ENCODE measurements around the gene VAV3.

DNA sequence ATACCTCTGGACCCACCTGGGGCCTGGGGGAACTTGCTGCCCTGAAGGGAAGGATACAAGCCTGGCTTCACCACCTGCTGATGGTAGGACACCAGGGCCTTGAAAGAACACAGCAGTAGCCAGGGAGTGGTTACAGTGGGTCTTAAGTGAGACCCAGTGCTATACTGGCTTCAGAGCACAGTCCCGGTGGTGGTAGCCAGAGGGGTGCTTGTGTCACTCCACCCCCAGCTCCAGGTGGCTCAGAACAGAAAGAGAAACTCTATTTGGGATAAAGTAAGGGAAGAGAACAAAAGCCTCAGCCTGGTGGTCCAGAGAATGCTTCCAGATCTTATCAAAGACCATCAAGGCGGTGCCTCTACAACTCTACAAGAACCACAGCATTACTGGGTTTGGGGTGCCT is 37.2 kb downstream of the VAV3 start:
- TF ChIP-seq, protein P1, sequence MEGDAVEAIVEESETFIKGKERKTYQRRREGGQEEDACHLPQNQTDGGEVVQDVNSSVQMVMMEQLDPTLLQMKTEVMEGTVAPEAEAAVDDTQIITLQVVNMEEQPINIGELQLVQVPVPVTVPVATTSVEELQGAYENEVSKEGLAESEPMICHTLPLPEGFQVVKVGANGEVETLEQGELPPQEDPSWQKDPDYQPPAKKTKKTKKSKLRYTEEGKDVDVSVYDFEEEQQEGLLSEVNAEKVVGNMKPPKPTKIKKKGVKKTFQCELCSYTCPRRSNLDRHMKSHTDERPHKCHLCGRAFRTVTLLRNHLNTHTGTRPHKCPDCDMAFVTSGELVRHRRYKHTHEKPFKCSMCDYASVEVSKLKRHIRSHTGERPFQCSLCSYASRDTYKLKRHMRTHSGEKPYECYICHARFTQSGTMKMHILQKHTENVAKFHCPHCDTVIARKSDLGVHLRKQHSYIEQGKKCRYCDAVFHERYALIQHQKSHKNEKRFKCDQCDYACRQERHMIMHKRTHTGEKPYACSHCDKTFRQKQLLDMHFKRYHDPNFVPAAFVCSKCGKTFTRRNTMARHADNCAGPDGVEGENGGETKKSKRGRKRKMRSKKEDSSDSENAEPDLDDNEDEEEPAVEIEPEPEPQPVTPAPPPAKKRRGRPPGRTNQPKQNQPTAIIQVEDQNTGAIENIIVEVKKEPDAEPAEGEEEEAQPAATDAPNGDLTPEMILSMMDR (IDR thresholded peaks at IDR 0.05 in 2 of 3, conservative IDR thresholded peaks at IDR 0.05 in 1 of 3; ENCODE audit: borderline replicate concordance in 1 of 3, insufficient read depth in 1 of 3, low read depth in 2 of 3, low read length in 2 of 3), result no peak
- TF ChIP-seq, protein P2, sequence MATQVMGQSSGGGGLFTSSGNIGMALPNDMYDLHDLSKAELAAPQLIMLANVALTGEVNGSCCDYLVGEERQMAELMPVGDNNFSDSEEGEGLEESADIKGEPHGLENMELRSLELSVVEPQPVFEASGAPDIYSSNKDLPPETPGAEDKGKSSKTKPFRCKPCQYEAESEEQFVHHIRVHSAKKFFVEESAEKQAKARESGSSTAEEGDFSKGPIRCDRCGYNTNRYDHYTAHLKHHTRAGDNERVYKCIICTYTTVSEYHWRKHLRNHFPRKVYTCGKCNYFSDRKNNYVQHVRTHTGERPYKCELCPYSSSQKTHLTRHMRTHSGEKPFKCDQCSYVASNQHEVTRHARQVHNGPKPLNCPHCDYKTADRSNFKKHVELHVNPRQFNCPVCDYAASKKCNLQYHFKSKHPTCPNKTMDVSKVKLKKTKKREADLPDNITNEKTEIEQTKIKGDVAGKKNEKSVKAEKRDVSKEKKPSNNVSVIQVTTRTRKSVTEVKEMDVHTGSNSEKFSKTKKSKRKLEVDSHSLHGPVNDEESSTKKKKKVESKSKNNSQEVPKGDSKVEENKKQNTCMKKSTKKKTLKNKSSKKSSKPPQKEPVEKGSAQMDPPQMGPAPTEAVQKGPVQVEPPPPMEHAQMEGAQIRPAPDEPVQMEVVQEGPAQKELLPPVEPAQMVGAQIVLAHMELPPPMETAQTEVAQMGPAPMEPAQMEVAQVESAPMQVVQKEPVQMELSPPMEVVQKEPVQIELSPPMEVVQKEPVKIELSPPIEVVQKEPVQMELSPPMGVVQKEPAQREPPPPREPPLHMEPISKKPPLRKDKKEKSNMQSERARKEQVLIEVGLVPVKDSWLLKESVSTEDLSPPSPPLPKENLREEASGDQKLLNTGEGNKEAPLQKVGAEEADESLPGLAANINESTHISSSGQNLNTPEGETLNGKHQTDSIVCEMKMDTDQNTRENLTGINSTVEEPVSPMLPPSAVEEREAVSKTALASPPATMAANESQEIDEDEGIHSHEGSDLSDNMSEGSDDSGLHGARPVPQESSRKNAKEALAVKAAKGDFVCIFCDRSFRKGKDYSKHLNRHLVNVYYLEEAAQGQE (IDR thresholded peaks at IDR 0.05; ENCODE audit: low read depth), result no peak
- TF ChIP-seq TCF7L2 (IDR thresholded peaks at IDR 0.05; ENCODE audit: borderline replicate concordance, extremely low read depth, insufficient read depth, insufficient read length) (no peak), JUND (IDR thresholded peaks at IDR 0.05) (no peak), CEBPB (IDR thresholded peaks at IDR 0.05; ENCODE audit: low read depth) (no peak), FOSL1 (IDR thresholded peaks at IDR 0.05; ENCODE audit: low read depth) (no peak), POLR2AphosphoS5 (IDR thresholded peaks at IDR 0.05; ENCODE audit: low read depth, low read length) (no peak), RAD21 (IDR thresholded peaks at IDR 0.05; ENCODE audit: low read depth) (no peak), CBX3 (IDR thresholded peaks at IDR 0.05; ENCODE audit: low read depth) (no peak), EZH2 (IDR thresholded peaks at IDR 0.05) (no peak), EZH2phosphoT487 (IDR thresholded peaks at IDR 0.05; ENCODE audit: borderline replicate concordance) (no peak)
